ENCODE data around the gene NAV3. TPM values are rescaled to one million over a fixed set of nuclear protein-coding genes. Genes with fewer than 3 reads are reported as not detected.

The NAV3 gene
- total and polyA plus RNA-seq, 9 of the 15 experiments (the other 6 are each of a cell fraction or from before 2014, with no cell fraction given), result 0.04 TPM; not detected in 8

- TF ChIP-seq MTA2 (IDR thresholded peaks at IDR 0.05; ENCODE audit: low read depth) (no peak), FOXA1 (IDR thresholded peaks at IDR 0.05; ENCODE audit: borderline replicate concordance) (no peak), FUS (optimal IDR thresholded peaks at IDR 0.05; ENCODE audit: low read depth, low read length) (no peak), NBN (IDR thresholded peaks at IDR 0.05; ENCODE audit: low read depth) (no peak), GTF2B (IDR thresholded peaks at IDR 0.05; ENCODE audit: extremely low read depth, insufficient read length) (no peak)
Observed at GRCh38 chr12:77949943-77950342, 119.2 kb downstream of the NAV3 start (continued).

- Histone ChIP-seq H4K20me1 (replicated peaks; ENCODE audit: control insufficient read depth, insufficient read depth, low read length) (no peaks in the 10 kb centered on the region), H3K4me2 (ENCODE audit: insufficient read depth, low read length) (no peak overlapping the region), H3K79me2 (ENCODE audit: control insufficient read depth, insufficient read depth, low read length) (no peaks in the 10 kb centered on the region), H3K9me3 (replicated peaks; ENCODE audit: control insufficient read depth, insufficient read depth, low read depth, low read length) (no peaks in the 10 kb centered on the region), H3K27ac (ENCODE audit: extremely low read depth, low read depth, low read length) (no peak overlapping the region), H3K27me3 (ENCODE audit: control insufficient read depth in 2 of 2, insufficient read depth in 2 of 2, low read length in 2 of 2) (no peaks in the 10 kb centered on the region), H2AFZ (ENCODE audit: low read depth, low read length) (no peak overlapping the region), H3K9me1 (ENCODE audit: control insufficient read depth, insufficient read depth, low read length) (no peaks in the 10 kb centered on the region), H3K9ac (ENCODE audit: insufficient read depth in 1 of 2, low read depth in 2 of 2, low read length in 2 of 2) (no peak overlapping the region), H3K4me1 (replicated peaks in 1 of 2; ENCODE audit: control insufficient read depth in 2 of 2, insufficient read depth in 2 of 2, low read length in 2 of 2) (no peaks in the 10 kb centered on the region), H3K4me3 (no peak overlapping the region), H3K36me3 (ENCODE audit: control insufficient read depth, insufficient read depth, low read length) (no peaks in the 10 kb centered on the region)
- CTCF ChIA-PET (ENCODE audit: low intra/inter-chr PET ratio), result no interaction called here
- no peak for ATAC-seq
- intact Hi-C loops (cut with micrococcal nuclease), result no loop called here
- BruUV-seq (replicated peaks), result no TSS peak
- no peak for TF ChIP-seq ZNF280B (CRISPR knock-in tag; IDR thresholded peaks at IDR 0.05)
- no peak for TF ChIP-seq ZNF253 (CRISPR knock-in tag; conservative IDR thresholded peaks at IDR 0.05)
- TF ChIP-seq PHB2 (IDR thresholded peaks at IDR 0.05; ENCODE audit: low read depth), result no peak
- no peak for TF ChIP-seq ARHGAP35 (IDR thresholded peaks at IDR 0.05; ENCODE audit: partially characterized antibody)
- no peak for TF ChIP-seq SMARCB1 (IDR thresholded peaks at IDR 0.05; ENCODE audit: insufficient read length, low read depth)
- TF ChIP-seq NFRKB (IDR thresholded peaks at IDR 0.05; ENCODE audit: low read depth), result no peak
- no peak for TF ChIP-seq MAX (CRISPR knock-in tag; IDR thresholded peaks at IDR 0.05)
- no peak for TF ChIP-seq GTF2F1 (IDR thresholded peaks at IDR 0.05; ENCODE audit: low read depth, low read length)
- in situ Hi-C loops (cut with MboI), result no loop called here
- no peak for FAIRE-seq
- no peak for DNase-seq (ENCODE audit: extremely low read depth in 1 of 4, low spot score in 3 of 4)
- 2% methylated on average over 7 of the region's 7 CpGs for WGBS (ENCODE audit: insufficient coverage, low coverage, missing lambda C conversion rate)
- POLR2A ChIA-PET, result no interaction called here
Observed at GRCh38 chr12:77953528-77954205, 123.0 kb downstream of the NAV3 start.
